Activated CD8-positive, alpha-beta memory T cell treated with anti-CD3 and anti-CD28 coated beads for 1 hour (primary cell): Measurements from ENCODE around the gene ZNF776.
"Not testable (repeated sequence)": the region's sequence is repeated elsewhere in the genome, so short reads cannot be mapped to it uniquely, and the experiment has no call there.

ENCODE experiments used
- DNase-seq, 2 donors: peaks; one replicate each; pipeline ENCODE4 v3.0.0-alpha.2; 2020; ENCODE audit warnings: low read depth in 1 of 2; ENCODE audit errors: extremely low read depth in 1 of 2

The ZNF776 gene

DNA sequence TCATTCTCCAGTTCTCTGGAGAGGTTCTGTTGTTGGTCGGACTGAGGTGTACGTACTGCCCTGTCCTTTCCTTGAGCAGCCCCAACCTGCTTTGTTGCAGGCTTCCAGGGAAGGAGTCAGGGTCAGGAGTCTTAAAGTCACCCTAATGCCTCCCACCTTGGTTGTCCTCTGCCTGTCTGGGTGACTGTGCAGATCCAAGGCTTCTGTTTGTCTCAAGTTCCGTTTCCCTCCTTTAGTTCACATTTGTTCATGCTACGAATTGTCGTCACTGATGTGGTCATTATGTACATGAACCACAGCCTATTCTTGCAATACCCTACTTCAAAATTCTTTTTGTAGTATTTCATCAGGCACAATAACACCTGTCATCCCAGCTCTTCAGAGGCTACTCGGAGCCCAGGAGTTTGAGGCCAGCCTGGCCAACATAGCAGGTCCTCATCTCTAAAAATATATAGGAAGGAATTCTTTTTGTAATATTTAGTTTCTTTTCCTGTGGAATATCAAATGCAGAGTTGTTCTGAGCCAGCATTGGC is 30.2 kb downstream of the ZNF776 start:
- no peak for DNase-seq

DNA sequence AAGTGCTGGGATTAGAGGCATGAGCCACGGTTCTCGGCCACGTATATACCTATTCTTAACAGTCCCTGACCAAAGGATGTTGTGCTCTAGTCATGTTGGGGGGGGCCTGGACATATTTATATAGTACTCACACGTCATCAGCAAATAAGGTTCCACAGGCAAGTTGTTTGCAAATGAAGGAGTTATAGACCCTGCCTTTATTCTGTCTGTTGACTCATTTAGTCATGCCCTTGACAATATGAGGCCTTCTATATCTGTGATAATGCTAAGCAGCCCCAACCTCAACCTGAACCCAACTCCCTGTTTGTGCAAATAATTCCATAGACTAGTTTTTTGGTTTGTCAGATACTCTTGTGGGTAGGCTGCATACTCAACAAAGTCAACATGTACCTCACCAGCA is 31.7 kb downstream of the ZNF776 start:
- DNase-seq: no peak

DNA sequence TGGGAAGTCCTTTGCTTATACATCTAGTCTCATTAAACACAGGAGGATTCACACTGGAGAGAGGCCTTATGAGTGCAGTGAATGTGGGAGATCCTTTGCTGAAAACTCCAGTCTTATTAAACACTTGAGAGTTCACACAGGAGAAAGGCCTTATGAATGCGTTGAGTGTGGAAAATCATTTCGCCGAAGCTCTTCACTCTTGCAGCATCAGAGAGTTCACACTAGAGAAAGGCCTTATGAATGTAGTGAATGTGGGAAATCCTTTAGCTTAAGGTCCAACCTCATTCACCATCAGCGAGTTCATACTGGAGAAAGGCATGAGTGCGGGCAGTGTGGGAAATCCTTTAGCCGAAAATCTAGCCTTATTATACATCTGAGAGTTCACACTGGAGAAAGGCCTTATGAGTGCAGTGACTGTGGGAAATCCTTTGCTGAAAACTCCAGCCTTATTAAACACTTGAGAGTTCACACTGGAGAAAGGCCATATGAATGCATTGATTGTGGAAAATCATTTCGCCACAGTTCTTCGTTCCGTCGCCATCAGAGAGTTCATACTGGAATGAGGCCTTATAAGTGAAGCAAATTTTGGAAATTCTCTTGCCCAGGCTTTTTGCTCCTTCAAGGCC is 32.7 kb downstream of the ZNF776 start:
- no peak for DNase-seq

DNA sequence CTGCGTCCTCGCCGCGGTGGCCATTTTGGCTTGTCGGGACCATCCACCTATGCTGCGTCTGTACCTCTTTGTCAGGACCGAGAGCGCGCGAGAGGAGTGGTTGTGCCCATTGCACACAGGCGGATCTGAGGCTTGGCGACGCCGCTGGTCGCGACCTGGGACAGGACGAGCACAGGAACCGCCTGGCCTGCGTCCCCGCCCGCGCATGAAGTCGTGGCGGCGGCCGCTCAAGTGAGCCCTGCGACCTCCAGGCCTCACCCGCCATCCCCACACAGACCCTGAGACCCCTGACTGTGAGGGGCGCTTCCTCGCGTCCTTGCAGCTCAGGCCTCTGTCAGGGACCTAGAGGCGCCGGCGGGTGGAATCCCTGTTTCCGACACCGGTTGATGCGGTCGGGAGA is 39.7 kb downstream of the ZNF776 start:
- no peak for DNase-seq

DNA sequence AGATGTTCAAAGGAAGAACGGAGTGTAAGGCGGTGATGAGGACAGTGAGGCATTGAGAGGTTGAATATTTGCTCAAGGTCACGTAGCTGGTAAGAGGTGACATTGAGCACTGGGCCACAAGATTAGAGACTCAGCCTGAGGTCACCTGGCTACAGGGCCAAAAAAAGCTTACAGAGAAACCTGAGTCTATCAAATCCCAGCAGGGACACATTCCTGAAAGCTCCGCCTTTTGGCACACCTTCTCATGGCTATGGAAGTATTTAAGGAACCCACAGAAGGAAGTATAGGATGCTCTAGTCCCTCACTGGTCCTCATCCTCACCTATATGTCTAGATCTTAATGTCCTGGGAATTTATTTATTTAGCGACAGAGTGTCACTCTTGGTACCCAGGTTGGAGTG is 40.3 kb downstream of the ZNF776 start:
- DNase-seq: no peak

DNA sequence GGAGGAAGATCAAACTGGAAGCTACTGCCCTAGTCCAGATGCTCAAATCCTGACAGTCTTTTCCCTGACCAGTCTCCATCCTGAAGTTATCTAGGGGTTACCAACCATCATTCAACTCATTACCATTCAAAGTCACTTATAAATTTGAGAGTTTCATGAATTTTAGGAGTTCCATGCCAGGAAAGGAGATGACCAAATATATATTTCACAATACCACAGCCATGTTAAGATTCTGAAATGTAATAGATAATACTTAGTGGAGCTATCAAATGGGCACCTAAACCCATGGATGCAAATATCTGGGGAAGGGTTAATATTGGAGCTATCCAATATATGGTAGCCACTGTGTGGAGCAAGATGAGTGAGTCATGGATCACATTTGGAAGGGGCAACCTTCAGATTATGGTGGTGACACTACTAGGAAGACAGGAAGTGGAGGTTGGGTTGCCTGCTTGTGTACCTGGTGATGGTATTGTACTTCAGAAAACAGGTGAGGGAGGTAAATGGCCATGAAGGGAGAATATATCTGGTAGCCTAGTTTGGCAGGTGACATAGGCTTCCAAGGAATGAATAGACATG is 41.6 kb downstream of the ZNF776 start:
- DNase-seq: no peak

DNA sequence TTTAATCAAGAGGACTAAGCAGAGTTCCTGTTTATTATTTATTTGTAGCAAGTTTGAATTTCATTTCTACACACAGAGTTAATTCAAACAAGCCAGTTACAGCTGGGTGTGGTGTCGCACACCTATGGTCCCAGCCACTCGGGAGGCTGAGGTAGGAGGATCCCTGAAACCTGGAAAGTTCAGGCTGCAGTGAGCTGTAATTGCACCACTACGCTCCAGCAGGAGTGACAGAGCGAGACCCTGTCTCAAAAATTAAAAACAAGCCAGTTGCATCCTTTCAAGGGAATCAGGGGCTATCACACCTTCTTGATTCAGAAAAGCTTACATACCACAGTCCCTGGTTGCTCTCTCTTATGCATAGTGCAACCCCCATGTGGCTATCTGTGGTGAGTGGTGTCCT is 42.7 kb downstream of the ZNF776 start:
- DNase-seq: no peak

DNA sequence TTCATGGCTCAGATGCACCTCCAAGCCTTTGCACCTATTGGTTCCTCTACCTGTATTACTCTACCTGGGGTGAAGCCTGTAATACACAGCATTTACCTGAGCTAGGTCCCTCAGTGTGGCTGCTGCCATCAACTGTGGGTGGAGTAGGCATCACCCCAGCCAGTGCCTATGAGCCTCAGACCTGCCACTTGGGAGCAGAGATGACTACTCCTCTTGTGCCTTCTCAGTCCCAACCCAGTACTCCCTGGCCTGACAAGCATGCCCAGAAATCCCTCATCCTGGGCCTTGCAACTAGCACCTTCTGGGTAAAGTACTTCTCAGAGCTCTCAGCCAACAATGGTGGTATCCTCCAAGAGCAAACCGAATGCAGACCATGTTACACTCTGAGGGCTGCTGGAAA is 50.0 kb downstream of the ZNF776 start:
- not testable (repeated sequence) for DNase-seq

DNA sequence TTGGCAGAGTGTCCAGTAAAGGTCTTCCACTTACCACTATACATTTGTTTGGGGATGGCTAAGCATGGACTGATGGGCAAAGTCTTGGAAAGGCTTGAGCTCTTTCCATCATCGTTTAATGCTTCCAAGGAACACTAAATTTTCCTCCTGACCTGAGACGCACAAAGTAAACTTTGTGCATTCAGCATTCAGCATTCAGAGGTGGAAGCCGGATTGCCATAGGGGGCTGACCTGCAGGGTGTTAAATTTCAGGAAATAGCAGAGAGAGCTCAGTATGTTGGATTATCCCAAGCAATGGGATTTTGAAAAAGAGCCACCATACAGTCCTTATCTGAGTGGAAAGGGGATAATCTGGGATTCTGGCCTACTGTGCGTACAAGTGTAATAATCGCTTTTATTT is 54.1 kb downstream of the ZNF776 start:
- no peak for DNase-seq

DNA sequence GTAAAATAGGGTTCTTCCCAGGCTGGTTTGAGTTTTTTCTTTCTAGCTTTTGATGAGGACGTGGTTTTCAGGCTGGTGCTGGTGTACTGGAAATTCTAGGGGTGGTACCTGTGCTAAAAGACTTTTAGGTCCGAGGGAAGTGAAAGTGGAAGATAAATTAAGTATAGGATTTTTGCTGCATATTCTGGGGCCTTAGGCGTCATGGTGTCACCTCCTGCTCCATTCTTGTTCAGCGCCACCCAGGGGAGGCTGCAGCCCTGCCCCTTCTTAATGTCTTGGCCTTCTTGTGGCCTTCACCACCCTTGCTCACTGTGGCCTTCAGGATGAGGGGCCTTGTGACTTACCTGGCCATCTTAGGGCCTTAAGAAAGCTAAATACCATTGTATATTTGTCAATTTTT is 55.7 kb downstream of the ZNF776 start:
- no peak for DNase-seq

DNA sequence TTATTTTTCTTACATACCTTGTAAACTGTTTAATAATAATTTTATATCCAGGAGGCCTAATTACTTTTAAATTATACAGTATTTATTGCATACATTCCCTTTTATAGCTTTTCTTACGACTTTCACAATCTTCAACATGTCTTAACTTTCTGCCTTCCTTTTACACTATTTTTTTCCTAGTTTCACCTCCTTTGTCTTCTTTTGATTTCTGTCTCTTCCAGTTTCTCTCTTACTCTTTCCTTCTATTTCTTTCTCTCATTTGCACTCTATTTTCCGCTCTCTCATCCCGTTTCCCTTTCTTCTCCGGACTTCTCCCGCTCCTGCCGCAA is 56.6 kb downstream of the ZNF776 start:
- no peak for DNase-seq

DNA sequence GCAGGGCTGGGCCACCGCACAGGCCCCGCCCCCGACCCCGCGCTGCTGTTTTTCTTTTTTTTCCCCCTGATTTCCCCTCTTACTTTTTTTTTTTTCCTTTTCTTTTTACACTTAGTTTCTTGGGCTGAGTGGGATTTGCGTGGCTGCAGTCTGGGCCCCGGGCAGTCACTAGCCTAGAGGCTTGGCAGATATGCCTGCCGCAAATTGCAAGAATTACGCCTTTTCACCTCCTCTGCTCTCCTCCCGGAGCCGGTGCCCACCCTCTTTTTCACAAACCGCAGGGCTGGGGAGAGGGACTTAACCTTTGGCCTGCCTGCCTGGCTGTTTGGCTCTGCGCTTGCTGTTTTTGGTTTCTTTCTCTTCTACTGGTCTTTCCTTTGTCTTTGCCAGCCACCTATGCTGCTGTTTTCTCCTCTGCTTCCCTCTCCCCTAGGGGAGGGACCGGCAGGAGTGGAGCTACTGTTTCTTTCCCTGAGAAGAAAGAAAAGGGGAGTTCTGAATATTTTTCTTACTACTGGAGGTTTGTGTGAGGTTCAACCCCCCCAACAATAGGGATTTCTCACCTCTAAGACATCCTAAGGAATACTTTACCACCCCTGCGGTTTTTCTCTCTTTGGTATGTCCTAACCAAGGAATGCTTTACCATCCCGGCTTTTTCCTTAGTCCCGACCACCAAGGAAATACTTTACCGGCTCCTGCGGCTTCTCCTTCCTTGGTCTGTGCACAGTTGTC is 57.1 kb downstream of the ZNF776 start:
- no peak for DNase-seq

DNA sequence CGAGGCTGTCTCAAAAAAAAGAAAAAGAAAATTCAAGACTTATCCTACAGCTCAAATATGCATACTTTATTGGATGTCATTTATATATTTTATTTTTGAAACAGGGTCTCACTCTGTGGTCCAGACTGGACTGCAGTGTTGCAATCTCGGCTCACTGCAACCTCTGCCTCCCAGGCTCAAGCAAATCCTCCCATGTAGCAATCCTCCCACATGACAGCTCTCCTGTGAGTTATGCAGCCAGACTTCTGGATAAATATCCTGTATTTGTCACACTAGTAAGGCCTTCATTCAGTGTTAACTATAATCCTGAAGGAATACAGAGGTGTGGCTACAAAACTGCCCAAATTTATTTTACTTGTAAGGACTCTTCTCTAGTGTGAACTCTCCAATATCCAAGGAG is 60.9 kb downstream of the ZNF776 start:
- DNase-seq: no peak
